A549 (cell line): Measurements from ENCODE around the gene ADSS1. TPM values are rescaled to one million over a fixed set of nuclear protein-coding genes. Genes with fewer than 3 reads are reported as not detected.

Source experiments
- ATAC-seq, 2 experiments: fragments of 200-7000 bp in 1 of 2; fragments of >200 bp in 1 of 2; cut with Nextera tagmentation in 1 of 2; cut with Tn5 transposase in 1 of 2; 3 replicates each; pipeline versions ENCODE4 v1.8.0 to v1.9.1; 2018 to 2020; ENCODE audit warnings: mild to moderate bottlenecking in 1 of 2, moderate library complexity in 1 of 2
- CTCF ChIA-PET: fragments of 300-600 bp; sonication (Branson Sonifier 250); formaldehyde crosslinking; extraction: SDS; loops from one replicate; lab custom pipeline; 2021; ENCODE audit warnings: antibody characterized with exemption, inconsistent platforms; lab: Yijun Ruan, JAX
- POLR2A ChIA-PET: fragments of 350-600 bp; formaldehyde crosslinking; extraction: SDS; loops from one replicate; lab custom pipeline; 2021; ENCODE audit warnings: antibody characterized with exemption, inconsistent platforms; lab: Yijun Ruan, JAX
- DNase-seq, 2 experiments: peaks; one replicate each; pipeline versions ENCODE4 v3.0.0 to v3.0.0-alpha.2; 2011 to 2016; ENCODE audit warnings: low read depth in 1 of 2, low spot score in 1 of 2
- FAIRE-seq: peaks from 2 replicates; lab custom pipeline; 2011; peaks lifted over from hg19 to GRCh38; lab: Jason Lieb, UNC
- H3K27ac ChIP-seq, 2 experiments: fragments of >200 bp; sonication (Bioruptor Twin); formaldehyde crosslinking; 3 replicates each; pipeline ENCODE4 v1.5.1; 2016 to 2017
- H3K4me1 ChIP-seq: fragments of >200 bp; sonication (Bioruptor Twin); formaldehyde crosslinking; 3 replicates; pipeline ENCODE4 v1.6.1; 2016
- H3K4me2 ChIP-seq: fragments of >200 bp; sonication (Bioruptor Twin); formaldehyde crosslinking; 3 replicates; pipeline ENCODE4 v1.6.1; 2016
- H3K4me3 ChIP-seq: fragments of >200 bp; sonication (Bioruptor Twin); formaldehyde crosslinking; 3 replicates; pipeline ENCODE4 v1.5.1; 2016
- H3K9me3 ChIP-seq: fragments of >200 bp; sonication (Bioruptor Twin); formaldehyde crosslinking; 3 replicates; pipeline ENCODE4 v1.6.1; 2016
- CEBPB ChIP-seq, 2 experiments: fragments of >200 bp in 1 of 2; sonication (Bioruptor Twin) in 1 of 2; formaldehyde crosslinking in 1 of 2; IDR thresholded peaks; 2 replicates each; pipeline ENCODE4 v1.6.1; 2012 to 2016
- CHD4 ChIP-seq: fragments of 200-600 bp; sonication (generic); IDR thresholded peaks from 2 replicates; pipeline ENCODE4 v1.6.1; 2016; ENCODE audit warnings: antibody characterized with exemption, mild to moderate bottlenecking, borderline replicate concordance
- FOXS1 ChIP-seq: fragments of 250-450 bp; sonication (Bioruptor Pico); IDR thresholded peaks from 2 replicates; pipeline ENCODE4 v1.5.0; 2020; ENCODE audit warnings: mild to moderate bottlenecking, moderate library complexity
- GATA3 ChIP-seq: IDR thresholded peaks from 2 replicates; pipeline ENCODE4 v1.6.1; 2012; ENCODE audit warnings: borderline replicate concordance
- HOXB13 ChIP-seq: fragments of 250-450 bp; sonication (Bioruptor Pico); IDR thresholded peaks from 2 replicates; pipeline ENCODE4 v1.5.0; 2020; ENCODE audit warnings: low read depth, mild to moderate bottlenecking, moderate library complexity
- HOXB5 ChIP-seq: fragments of 250-450 bp; sonication (Bioruptor Pico); IDR thresholded peaks from 2 replicates; pipeline ENCODE4 v1.5.0; 2020; ENCODE audit warnings: mild to moderate bottlenecking, moderate library complexity
- JUN ChIP-seq, 2 experiments: fragments of >200 bp; sonication (Bioruptor Twin); formaldehyde crosslinking; IDR thresholded peaks; 2 replicates in 1 of 2; 3 replicates in 1 of 2; pipeline ENCODE4 v1.6.1; 2016 to 2017
- MAFK ChIP-seq: fragments of 450-650 bp; IDR thresholded peaks from 2 replicates; pipeline ENCODE4 v1.6.1; 2014; ENCODE audit not compliant: partially characterized antibody
- POLR2A ChIP-seq: IDR thresholded peaks from 2 replicates; pipeline ENCODE4 v1.6.1; 2012; ENCODE audit warnings: mild to moderate bottlenecking, low read length
- POLR2AphosphoS2 ChIP-seq: conservative IDR thresholded peaks from 2 replicates; pipeline ENCODE4 v1.6.1; 2012; ENCODE audit warnings: low read length, improper control_type of control experiment, inconsistent platforms
- RAD21 ChIP-seq, 2 experiments: fragments of >200 bp in 1 of 2; sonication (Bioruptor Twin) in 1 of 2; formaldehyde crosslinking in 1 of 2; IDR thresholded peaks in 1 of 2; conservative IDR thresholded peaks in 1 of 2; 2 replicates in 1 of 2; 3 replicates in 1 of 2; pipeline ENCODE4 v1.6.1; 2012 to 2018; ENCODE audit warnings: inconsistent platforms in 1 of 2
- RCOR1 ChIP-seq: fragments of 150-350 bp; IDR thresholded peaks from 2 replicates; pipeline ENCODE4 v1.6.1; 2014; ENCODE audit warnings: antibody characterized with exemption, low read length, low read depth
- RFX5 ChIP-seq: fragments of 450-650 bp; IDR thresholded peaks from 2 replicates; pipeline ENCODE4 v1.7.1; 2014; ENCODE audit warnings: antibody characterized with exemption, mild to moderate bottlenecking, moderate library complexity
- SREBF2 ChIP-seq: fragments of 450-650 bp; IDR thresholded peaks from 2 replicates; pipeline ENCODE4 v1.6.1; 2014; ENCODE audit warnings: mild to moderate bottlenecking, moderate library complexity
- ZFP36 ChIP-seq: fragments of 450-650 bp; IDR thresholded peaks from 2 replicates; pipeline ENCODE4 v1.6.1; 2014; ENCODE audit warnings: borderline replicate concordance; ENCODE audit not compliant: partially characterized antibody
- ZSCAN20 ChIP-seq: fragments of 250-450 bp; sonication (Bioruptor Pico); IDR thresholded peaks from 2 replicates; pipeline ENCODE4 v1.8.0; 2022; ENCODE audit warnings: mild to moderate bottlenecking, moderate library complexity
- WGBS: methylation state at CpG from one replicate; pipeline ENCODE4 v1.1.6; 2017; ENCODE audit errors: missing lambda C conversion rate; 5-methylcytosine and 5-hydroxymethylcytosine counted together
- polyA plus RNA-seq, 4 experiments: library from polyadenylated mRNA; depleted of rRNA in 3 of 4; stranded (reverse); fragments of >200 nt; fragmentation: RNase III in 1 of 4; extraction: RNeasy Plus Mini Kit Qiagen cat#74134 plus additional on column Dnase treatment in 1 of 4; gene quantifications; 2 replicates in 3 of 4; 3 replicates in 1 of 4; pipeline ENCODE4 v1.2.3, GENCODE V29; 2011 to 2017
- TF ChIP-seq, protein P1 (sequence below): fragments of >200 bp; sonication (Bioruptor Twin); formaldehyde crosslinking; IDR thresholded peaks from 3 replicates; pipeline ENCODE4 v1.5.1; 2016
- TF ChIP-seq, protein P2 (sequence below): IDR thresholded peaks from 2 replicates; pipeline ENCODE4 v1.6.1; 2012; ENCODE audit warnings: low read depth, borderline replicate concordance
- TF ChIP-seq, protein P3 (sequence below): fragments of 250-450 bp; sonication (Bioruptor Pico); IDR thresholded peaks from 2 replicates; pipeline ENCODE4 v1.5.0; 2021; ENCODE audit warnings: mild to moderate bottlenecking, moderate library complexity, borderline replicate concordance

Gene ADSS1
- polyA plus RNA-seq, 2 of the 4 experiments (the other 2 are of a cell fraction), result 6.2 to 10.1 TPM

DNA sequence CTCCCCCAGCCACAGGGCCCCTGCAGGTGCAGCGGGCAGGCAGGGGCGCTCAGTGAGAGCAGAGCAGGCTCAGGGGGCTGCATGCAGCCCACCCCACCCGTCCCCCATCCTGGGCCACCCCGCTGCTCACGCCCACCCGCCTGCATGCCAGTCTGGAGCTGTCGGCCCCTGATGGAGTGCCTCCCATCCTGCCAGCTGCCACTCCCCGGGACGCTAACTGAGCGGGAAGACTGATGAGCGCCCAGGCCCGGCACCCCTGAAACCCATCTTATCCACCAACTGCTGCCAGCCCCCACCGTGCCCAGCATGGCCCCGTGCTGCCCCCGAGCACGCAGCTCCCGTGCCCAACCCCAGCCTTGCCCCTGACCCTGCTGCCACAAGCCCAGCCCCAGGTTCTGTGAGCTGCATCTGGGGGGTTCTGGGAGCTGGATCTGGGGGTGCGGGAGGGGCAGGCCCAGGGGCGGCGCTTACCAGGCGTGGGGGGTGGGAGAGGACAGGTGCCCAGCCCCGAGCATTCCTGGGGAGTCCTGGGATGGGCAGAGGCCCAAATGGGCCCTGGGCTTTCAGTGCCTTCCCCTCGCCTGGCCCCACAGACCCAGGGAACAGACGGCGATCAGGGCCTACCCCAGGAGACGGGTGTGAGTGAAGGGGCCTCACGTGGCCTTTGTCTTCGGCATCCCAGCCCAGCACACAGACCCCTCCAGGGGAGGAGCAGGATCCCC is 58.2 kb downstream of the ADSS1 start:
- no peak for FAIRE-seq
- H3K27ac ChIP-seq, result no peak overlapping the region
- POLR2A ChIA-PET, result no interaction called here
- no peak overlapping the region for H3K4me2 ChIP-seq
- WGBS, result 91% methylated on average over 17 of the region's 28 CpGs
- no peak for DNase-seq
- ATAC-seq, result no peak
- H3K4me1 ChIP-seq, result 0 out of 3 replicates have a peak, but pooled peaks cover 10% of the 10 kb centered on the region
- CTCF ChIA-PET, result interaction anchor here (1.4 to 1.8 kb wide), 2 partner anchors 11 to 14 kb away, joined by 3 to 10 read pairs; no protein-coding TSS in a partner anchor
- no peak overlapping the region for H3K4me3 ChIP-seq
- H3K9me3 ChIP-seq, result no peaks in the 10 kb centered on the region
- TF ChIP-seq, protein P1, sequence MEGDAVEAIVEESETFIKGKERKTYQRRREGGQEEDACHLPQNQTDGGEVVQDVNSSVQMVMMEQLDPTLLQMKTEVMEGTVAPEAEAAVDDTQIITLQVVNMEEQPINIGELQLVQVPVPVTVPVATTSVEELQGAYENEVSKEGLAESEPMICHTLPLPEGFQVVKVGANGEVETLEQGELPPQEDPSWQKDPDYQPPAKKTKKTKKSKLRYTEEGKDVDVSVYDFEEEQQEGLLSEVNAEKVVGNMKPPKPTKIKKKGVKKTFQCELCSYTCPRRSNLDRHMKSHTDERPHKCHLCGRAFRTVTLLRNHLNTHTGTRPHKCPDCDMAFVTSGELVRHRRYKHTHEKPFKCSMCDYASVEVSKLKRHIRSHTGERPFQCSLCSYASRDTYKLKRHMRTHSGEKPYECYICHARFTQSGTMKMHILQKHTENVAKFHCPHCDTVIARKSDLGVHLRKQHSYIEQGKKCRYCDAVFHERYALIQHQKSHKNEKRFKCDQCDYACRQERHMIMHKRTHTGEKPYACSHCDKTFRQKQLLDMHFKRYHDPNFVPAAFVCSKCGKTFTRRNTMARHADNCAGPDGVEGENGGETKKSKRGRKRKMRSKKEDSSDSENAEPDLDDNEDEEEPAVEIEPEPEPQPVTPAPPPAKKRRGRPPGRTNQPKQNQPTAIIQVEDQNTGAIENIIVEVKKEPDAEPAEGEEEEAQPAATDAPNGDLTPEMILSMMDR, result no peak
- TF ChIP-seq, protein P2, sequence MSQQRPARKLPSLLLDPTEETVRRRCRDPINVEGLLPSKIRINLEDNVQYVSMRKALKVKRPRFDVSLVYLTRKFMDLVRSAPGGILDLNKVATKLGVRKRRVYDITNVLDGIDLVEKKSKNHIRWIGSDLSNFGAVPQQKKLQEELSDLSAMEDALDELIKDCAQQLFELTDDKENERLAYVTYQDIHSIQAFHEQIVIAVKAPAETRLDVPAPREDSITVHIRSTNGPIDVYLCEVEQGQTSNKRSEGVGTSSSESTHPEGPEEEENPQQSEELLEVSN, result no peak
- TF ChIP-seq CHD4 (no peak), POLR2AphosphoS2 (no peak), CEBPB (IDR thresholded peaks at IDR 0.05) (no peak), RAD21 (conservative IDR thresholded peaks at IDR 0.05 in 1 of 2, IDR thresholded peaks at IDR 0.05 in 1 of 2) (no peak), ZSCAN20 (CRISPR knock-in tag) (no peak), SREBF2 (no peak), POLR2A (no peak), ZFP36 (no peak), RFX5 (no peak)

DNA sequence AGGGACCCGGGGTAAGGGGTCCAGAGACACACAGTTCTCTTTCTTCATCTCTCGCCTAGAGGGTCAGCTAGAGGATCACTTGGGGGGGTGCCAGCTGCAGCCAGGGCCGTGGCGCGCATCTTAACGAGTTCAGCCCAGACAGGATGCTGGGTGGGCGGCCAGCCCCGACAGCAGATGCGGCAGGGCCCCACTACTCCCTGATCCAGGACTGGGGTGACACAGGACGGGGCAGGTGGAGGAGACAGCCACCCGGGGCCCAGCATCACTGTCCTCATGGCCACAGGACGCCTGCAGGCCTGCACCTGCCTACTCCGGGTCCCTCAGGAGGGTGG is 58.7 kb downstream of the ADSS1 start:
- CTCF ChIA-PET, result interaction anchor here (0.5 to 1.4 kb wide), 2 partner anchors 12 to 263 kb away, joined by 3 to 4 read pairs; no protein-coding TSS in a partner anchor
- WGBS, result 89% methylated on average over 11 of the region's 13 CpGs
- Histone ChIP-seq H3K4me2 (no peak overlapping the region), H3K9me3 (no peaks in the 10 kb centered on the region), H3K4me3 (no peak overlapping the region)
- ATAC-seq (no peak), DNase-seq (no peak), FAIRE-seq (no peak)
- POLR2A ChIA-PET, result no interaction called here
- TF ChIP-seq FOXS1 (no peak), HOXB13 (CRISPR knock-in tag) (no peak), MAFK (no peak), RCOR1 (no peak), JUN (IDR thresholded peaks at IDR 0.05) (no peak), GATA3 (no peak), HOXB5 (no peak)
- TF ChIP-seq, protein P1, result no peak
- TF ChIP-seq, protein P3, sequence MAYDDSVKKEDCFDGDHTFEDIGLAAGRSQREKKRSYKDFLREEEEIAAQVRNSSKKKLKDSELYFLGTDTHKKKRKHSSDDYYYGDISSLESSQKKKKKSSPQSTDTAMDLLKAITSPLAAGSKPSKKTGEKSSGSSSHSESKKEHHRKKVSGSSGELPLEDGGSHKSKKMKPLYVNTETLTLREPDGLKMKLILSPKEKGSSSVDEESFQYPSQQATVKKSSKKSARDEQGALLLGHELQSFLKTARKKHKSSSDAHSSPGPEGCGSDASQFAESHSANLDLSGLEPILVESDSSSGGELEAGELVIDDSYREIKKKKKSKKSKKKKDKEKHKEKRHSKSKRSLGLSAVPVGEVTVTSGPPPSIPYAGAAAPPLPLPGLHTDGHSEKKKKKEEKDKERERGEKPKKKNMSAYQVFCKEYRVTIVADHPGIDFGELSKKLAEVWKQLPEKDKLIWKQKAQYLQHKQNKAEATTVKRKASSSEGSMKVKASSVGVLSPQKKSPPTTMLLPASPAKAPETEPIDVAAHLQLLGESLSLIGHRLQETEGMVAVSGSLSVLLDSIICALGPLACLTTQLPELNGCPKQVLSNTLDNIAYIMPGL (CRISPR knock-in tag), result no peak
- TF ChIP-seq, all 56 proteins: peak for 0
- Histone ChIP-seq H3K4me1 (0 out of 3 replicates have a peak, but pooled peaks cover 10% of the 10 kb centered on the region), H3K27ac (no peak overlapping the region)
